ENCODE data around the gene COL20A1.

Gene COL20A1

GRCh38 chr20:63360850-63361518, 68.0 kb downstream of the COL20A1 start, which contains the start of gene CHRNA4:
CHRNA4 (minus strand) TSS chr20:63361349; CDS start chr20:63361165, 184 bp downstream.
- DNase-seq (ENCODE audit: low read depth, low spot score): no peak

GRCh38 chr20:63361519-63362435, 68.8 kb downstream of the COL20A1 start:
- DNase-seq (ENCODE audit: low read depth, low spot score): no peak

- no peak for DNase-seq (ENCODE audit: low read depth, low spot score)
Observed at GRCh38 chr20:63362436-63363009, 69.5 kb downstream of the COL20A1 start.

- DNase-seq (ENCODE audit: low read depth, low spot score): no peak
Observed at GRCh38 chr20:63363013-63363957, 70.3 kb downstream of the COL20A1 start.

GRCh38 chr20:63363981-63364561, 71.1 kb downstream of the COL20A1 start:
- DNase-seq (ENCODE audit: low read depth, low spot score): no peak

GRCh38 chr20:63364801-63365585, 72.0 kb downstream of the COL20A1 start:
- DNase-seq (ENCODE audit: low read depth, low spot score): no peak

GRCh38 chr20:63365601-63366389, 72.8 kb downstream of the COL20A1 start:
- no peak for DNase-seq (ENCODE audit: low read depth, low spot score)

GRCh38 chr20:63366390-63367365, 73.7 kb downstream of the COL20A1 start:
- DNase-seq (ENCODE audit: low read depth, low spot score): no peak

GRCh38 chr20:63367446-63368055, 74.6 kb downstream of the COL20A1 start:
- DNase-seq (ENCODE audit: low read depth, low spot score): no peak

GRCh38 chr20:63368151-63368550, 75.2 kb downstream of the COL20A1 start:
- no peak for DNase-seq (ENCODE audit: low read depth, low spot score)

- no peak for DNase-seq (ENCODE audit: low read depth, low spot score)
Observed at GRCh38 chr20:63369024-63369530, 76.1 kb downstream of the COL20A1 start.

GRCh38 chr20:63369724-63370617, 77.0 kb downstream of the COL20A1 start:
- DNase-seq (ENCODE audit: low read depth, low spot score): no peak

GRCh38 chr20:63370618-63371187, 77.7 kb downstream of the COL20A1 start:
- no peak for DNase-seq (ENCODE audit: low read depth, low spot score)

GRCh38 chr20:63371291-63371865, 78.4 kb downstream of the COL20A1 start:
- DNase-seq (ENCODE audit: low read depth, low spot score): no peak

All from brain pericyte (primary cell).